DMS 273 (cell line): ENCODE results near the gene PPP2R3B.
"Not testable (repeated sequence)": the region's sequence is repeated elsewhere in the genome, so short reads cannot be mapped to it uniquely, and the experiment has no call there.

Experiments used
- DNase-seq: peaks from one replicate; lab custom pipeline; 2025; ENCODE audit not compliant: unreplicated experiment; lab: John Stamatoyannopoulos, UW

The PPP2R3B gene

DNA sequence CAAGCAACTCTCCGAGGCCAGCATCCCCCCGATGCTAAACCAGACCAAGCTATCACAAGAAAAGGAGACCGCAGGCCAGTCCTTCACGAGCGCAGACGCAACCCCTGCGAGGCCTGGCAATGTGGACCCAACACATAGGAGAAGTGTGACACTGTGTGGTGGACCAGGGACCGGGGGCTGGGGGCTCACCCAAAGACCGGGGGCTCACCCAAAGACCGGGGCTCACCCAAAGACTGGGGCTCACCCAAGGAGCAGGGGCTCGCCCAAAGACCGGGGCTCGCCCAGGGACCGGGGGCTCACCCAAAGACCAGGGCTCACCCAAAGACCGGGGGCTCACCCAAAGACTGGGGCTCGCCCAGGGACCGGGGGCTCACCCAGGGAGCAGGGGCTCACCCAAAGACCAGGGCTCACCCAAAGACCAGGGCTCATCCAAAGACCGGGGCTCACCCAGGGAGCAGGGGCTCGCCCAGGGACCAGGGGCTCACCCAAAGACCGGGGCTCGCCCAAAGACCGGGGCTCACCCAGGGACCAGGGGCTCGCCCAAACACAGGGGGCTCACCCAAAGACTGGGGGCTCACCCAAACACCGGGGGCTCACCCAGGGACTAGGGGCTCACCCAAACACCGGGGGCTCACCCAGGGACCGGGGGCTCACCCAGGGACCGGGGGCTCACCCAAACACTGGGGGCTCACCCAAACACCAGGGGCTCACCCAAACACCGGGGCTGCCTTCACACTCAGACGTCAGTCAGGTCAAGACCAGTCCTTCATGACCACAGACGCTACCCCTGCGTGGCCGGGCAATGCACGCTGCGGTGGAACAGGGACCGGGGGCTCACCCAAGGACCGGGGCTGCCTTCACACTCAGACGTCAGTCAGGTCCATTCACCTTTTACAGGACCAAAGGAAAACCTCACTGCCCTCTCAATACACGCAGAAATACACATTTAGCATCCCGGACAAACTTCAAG lies 32.9 kb downstream of the PPP2R3B start:
- no peak for DNase-seq

DNA sequence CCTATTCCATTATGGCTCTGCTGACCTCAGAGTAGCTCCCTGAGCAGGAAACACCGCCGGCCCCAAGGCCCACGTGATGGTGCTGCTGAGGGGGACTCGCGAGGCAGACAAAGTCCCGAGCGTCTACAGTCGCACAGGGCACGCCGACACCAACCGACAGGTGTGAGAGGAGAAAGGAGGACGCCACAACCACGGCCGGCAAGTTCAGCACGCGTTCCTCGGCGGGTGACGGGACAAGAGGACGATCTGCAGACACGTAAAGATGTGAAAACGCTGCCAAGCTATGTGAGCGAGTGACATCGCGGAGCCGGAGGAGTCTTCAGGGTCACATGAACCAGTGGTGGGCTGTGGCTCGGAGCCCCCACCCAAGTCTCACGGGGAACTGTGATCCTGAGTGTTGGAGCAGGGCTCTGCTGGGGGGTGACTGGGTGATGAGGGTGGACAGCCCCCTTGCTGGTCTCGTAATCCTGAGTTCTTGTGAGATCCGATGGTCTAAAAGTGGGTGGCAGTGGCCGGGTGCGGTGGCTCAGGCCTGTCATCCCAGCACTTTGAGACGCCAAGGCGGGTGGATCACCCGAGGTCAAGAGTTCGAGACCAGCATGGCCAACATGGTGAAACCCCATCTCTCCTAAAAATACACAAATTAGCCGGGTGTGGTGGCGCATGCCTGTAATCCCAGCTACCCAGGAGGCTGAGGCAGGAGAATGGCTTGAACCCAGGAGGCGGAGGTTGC lies 34.0 kb downstream of the PPP2R3B start:
- no peak for DNase-seq

DNA sequence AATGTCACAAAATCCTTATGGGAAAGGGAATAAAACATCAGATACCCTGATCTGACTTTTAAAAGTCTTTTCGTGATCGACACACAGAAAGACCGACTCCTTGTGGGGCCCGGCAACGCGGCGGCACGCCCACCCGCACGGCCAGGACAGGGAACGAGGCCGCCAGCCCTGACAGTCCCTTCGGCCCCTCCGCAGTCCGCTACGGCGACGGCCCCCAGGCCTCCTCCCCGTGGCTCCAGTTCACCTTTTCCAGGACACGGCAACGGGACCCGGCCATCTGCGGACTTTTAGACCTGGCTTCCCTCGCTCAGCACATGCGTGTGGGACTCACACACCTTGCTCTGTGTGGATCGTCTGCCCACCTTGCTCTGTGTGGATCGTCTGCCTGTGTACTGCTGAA lies 34.5 kb downstream of the PPP2R3B start:
- DNase-seq, result no peak

DNA sequence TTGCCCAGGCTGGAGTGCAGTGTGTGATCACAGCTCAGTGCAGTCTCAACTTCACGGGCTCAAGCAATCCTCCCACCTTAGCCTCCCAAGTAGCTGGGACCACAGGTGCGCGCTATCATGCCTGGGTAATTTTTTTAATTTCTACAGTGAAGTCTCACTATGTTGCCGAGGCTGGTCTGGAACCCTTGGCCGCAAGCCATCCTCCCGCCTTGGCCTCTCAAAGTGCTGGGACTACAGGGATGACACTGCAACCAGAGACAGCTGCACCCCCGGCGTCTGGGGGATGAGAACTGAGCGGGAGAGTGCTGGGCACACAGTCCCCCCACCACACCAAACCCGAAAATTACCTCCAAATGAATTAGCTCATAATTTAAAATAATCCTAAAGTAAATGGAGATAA lies 35.0 kb downstream of the PPP2R3B start:
- no peak for DNase-seq

DNA sequence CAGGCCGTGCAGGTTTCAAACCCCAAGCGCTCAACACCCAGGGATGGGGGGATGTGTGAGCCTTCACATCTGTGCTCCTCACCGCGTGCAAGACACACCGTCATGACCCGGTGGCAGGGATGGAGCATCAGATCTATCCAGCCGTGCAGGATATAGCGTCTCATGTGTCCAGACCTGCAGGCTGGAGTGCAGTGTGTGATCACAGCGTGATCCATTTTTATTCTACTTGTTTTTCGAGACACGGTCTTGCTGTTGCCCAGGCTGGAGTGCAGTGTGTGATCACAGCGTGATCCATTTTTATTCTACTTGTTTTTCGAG lies 35.4 kb downstream of the PPP2R3B start:
- not testable (repeated sequence) for DNase-seq

DNA sequence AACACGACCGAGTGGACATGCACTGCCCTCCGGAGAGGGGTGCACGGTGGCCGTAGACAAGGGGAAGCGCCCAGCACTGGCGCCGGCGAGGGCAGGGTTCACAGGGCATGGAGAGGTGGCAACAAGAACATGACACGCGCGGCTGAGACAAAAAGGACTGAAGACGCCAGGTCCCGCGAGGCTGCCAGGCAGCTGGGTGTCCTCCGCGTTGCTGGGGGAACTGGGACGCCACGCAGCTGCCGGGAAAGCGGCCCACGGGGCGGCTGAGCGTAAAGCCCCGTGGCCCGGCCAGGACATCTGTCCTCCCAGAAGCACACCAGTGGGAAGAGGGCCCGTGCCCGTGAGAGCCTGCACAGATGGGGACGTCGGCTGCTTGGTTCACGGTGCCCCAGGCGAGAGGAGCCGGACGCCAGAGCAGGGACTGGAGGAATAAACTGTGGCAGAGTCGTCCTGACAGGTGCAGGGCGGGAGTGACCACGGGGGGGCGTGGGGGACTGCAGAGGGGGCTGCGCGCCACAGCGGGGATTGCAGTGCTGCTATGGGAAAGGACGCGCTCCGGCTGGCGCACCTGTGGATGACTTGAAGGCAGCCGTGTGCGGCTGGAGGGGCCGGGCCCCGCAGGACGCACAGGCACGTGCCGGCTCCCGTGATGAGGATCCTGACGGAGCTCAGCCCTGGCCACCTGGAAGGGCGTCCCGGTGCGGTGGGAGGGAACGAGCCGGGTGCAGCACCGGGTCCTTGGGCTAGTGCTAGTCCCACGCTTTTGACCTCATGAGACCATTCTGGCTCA lies 36.0 kb downstream of the PPP2R3B start:
- no peak for DNase-seq

DNA sequence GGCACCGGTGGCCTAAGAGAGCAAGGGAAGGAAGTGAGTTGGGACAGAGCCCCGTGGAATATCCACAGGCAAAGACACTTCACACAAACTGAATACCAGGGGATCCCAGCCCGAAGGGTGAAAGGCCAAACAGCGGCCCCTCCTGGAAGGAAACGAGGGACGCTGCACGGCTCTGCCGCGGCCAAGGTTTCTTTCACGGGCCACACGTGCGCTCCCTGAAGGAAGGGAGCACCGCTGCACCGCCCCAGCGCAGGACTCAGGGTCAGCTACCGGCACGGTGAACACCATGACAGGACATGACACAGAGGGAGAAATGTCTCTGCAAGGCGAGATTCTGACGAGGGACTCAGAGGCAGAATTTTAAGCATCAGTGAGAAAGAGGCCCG lies 36.6 kb downstream of the PPP2R3B start:
- DNase-seq, result no peak

DNA sequence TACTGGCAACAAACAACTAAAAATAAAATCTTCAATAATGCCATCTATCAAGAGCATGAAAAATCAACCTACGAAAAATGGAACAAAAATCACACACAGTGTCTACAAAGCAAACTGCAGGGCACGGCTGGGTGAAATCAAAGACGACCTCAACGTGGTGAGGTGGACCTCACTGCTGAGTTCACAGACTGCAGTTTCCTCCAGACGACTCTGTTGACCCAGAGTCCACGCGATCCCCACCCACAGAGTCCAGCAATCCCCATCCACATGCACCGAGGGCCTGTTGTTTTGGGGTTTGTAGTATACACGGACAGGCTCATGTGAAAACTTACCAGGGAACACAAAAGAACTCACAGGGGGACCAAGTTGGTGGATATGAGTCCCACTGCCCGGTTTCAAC lies 37.0 kb downstream of the PPP2R3B start:
- DNase-seq, result no peak

DNA sequence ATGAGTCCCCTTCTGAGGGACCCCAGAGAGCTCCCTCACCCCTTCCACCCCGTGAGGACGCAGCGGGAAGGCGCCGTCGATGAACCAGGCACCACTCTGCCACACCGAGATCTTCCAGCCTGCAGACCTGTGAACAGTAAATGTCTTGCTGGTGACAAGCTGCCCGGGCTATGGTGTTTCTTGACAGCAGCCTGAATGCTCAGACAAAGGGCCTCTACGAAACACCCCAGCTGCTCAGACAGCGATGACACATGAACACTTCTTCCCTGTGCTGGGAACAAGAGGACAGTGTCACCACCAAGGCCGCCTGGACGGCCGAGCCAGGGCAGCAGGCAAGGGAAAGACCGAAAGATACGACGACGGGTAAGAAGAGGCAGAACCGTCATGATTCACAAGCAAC lies 37.5 kb downstream of the PPP2R3B start:
- DNase-seq, result no peak

DNA sequence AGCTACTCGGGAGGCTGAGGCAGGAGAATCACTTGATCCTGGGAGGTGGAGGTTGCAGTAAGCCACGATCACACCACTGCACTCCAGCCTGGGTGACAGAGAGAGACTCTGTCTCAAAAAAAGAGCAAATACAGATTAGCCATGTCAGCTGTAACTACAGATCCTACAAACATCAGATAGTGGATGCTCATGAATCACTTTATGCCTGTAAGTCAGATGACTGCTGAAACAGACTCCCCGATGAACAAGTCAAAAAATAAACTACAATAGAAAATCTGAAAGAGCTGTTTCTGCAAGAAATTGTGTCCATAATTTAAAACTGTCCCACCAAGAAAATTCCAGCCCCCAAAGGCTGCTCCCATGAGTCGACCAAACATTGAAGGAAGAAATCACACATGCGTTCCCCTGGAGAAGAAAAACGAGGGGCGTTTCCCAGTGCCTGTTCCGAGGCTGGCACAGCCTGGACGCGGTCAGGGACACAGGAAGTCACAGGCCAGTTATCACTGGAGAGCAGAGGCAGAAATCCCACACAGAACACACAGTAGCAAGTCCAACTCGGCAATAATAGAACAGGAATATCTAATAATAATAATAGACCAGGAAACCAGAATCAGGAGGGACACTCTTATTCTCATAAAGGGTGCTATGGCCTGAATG lies 38.1 kb downstream of the PPP2R3B start:
- no peak for DNase-seq

DNA sequence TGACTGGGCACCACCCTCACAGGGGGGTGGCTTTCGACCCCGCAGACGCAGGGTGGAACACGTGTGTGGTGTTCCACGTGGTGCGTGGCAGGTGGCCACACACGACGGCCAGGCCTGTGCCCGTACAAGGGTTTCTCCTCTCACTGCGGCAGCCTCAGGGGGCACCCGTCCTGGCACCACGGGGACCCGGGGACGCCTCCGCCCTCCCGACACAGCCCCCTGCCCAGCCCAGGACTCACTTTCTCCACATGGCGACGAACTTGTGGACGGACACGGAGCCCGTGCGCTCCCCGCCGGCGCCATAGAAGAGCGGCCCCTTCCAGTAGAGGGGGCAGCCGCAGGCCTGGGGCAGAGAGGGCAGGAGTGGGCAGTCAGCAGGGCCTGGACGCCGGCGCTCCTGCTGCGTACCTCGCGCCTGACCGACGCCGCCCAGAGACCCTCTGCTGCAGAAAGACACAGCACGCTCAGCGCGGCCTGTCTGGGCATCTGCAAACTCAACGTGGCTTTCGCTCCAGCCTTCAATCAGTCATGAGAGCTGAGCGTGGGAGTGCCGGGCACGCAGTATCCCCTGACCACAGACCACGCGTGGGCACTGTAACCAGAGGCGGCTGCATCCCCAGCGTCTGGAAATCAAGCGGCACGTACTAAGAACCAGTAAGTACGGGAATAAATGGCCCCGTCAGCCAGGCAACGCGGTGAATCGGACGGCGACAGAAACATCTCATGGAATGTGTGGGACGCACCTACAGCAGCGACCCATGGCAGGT lies 39.2 kb downstream of the PPP2R3B start:
- no peak for DNase-seq

DNA sequence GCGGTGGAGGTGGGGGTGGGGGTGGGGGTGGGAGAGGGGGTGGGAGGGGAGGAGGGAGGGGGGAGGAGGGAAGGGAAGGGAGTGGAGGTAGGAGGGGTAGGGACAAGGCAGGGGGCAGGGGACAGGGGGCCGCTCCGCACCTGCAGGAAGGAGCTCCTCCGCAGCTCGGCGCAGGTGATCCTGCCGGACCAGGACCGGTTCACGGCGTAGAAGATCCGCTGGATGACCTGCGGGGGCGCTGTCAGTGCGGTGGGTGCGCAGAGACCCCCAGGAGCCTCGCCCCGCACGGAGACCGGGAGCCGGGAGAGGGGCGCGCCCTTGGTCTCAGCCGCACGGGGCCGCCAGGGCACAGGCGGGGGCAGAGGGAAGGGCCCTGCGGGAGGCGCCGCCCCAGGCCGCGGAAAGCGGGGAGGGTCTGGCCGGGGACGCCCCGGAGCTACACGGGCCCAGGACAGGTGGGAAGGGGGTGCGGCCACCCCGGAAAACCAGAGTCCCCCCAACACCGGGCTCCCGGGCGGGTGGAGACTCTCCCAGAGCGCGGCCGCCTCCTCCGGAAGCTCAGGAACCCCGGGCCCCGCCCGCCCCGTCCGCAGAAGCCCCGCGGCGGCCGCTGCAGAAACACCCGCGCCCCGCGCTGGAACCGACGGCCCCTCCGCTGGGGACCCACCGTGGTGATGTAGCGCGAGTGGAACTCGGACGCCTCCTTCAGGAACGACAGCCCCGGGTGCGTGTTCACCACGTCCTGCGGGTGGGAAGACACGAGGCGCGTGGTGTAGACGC lies 40.5 kb downstream of the PPP2R3B start:
- no peak for DNase-seq

DNA sequence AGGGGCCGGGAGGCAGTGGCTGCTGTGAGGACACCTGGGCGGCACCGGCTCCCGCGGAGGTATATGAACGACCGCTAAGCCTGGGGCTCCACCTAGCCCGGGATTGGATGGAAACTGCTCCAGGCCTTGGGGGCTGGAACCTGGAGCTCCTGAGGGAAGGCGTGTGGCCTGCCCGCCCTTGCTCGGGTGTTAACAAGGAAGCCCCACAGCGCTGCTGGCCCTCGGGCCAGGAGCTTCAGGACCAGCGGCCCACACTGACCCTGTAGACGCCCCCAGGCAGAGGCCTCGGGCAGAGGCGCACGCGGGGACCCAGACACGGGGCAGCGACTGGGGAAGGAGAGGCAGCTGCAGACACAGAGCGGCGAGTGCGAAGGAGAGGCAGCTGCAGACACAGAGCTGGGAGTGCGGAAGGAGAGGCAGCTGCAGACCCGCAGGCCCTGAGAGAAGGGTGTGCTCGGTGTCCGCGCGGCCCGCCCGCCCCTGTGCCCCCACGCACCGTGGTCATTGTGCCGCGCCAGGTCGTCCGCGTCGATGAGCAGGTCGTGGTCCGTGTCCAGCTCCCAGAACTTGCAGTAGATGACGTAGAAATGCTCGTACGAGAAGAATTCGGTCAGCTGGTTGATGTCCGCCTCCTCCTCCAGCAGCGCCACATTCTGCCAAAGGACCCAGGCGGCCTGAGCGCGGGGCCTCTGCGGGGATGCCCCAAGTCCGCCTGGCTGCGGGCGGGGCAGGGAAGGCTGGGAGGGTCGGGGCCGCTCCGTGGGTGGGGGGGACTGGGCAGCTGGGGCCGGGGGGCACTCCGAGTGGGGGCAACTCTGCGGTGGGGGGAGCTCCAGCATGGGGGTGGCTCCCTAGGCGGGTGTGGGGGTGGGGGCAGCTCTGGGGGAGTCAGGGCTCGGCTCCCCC lies 41.4 kb downstream of the PPP2R3B start:
- DNase-seq, result no peak

DNA sequence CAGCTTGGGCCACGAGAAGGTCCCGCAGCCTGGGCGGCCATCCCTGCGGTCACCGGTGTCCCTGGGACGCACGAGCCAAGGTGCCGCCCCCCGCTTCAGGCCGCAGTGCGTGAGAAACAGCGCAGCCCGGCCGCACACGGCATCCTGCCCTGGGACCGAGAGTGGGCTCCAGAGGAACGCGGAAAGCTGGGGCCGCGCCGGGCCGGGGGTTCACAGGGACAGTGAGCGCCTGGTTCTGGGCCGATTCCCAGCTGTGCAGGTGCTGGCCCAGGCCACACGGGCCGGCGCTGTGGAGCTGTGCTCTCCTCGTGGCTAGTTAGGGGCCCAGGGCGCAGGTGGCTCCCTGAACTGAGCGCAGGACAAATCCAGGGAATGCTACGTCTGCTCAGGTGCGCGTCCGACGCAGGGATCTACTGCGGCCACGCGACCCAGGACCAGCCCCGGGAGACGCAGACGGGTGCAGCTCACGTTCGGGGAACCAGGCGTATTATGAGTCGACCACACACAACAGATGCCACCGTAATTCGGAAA lies 42.3 kb downstream of the PPP2R3B start:
- DNase-seq, result no peak

DNA sequence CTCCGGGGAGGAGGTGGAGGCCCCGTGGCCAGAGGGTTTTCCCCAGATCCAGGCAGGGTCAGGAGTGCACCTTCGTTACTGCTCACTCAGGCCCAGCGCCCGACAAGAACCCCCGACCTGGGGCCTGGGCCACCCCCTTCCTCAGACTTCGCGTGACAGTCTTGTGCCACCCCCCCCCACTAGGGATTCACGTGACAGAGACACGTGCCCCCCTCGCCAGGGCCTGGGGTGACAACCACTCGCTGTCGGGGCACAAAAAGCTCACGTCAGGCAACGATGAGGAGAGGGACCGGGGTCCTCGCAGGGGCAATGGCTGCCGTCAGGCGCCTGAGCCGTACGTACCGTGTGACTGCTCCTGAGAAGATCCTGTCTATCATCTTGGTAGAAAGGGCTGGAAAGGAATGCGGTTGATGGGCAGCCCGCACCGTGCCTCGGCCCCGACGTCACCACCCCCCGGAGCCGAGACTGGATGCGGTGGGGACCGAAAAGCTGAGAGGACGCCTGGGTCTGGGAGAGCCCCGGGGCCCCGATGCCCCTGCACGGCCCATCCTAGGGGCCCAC lies 45.1 kb downstream of the PPP2R3B start:
- DNase-seq, result no peak

DNA sequence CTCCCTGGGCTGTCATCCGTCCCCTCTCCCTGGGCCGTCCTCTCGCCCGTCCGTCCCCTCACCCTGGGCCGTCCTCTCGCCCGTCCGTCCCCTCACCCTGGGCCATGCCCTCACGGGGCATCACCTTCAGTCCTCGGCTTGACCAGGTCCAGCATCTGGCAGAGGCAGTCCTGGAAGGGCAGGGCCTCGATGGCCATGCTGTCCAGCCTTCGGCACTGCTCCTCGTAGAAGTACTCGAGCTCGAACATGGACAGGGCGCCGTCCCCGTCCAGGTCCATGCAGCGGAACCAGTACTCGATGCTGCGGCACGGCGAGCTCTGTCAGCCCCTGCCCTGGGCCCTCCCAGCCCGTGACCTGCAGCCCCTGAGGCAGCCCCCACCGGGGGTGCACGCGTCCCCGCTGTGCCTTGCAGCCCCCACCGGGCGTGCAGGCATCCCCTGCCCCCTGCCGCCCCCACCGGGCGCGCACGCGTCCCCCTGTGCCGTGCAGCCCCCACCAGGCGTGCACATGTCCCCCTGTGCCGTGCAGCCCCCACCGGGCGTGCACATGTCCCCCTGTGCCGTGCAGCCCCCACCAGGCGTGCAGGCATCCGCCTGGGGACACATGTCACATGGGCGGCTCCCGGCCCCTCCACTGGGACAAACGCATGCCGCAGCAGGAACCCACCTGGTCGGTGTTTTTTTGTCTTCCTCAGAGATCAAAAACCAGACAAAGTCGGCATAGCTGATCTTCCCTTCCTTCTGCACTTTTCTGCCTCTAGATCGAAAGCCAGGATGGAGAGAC lies 45.9 kb downstream of the PPP2R3B start:
- DNase-seq, result no peak

DNA sequence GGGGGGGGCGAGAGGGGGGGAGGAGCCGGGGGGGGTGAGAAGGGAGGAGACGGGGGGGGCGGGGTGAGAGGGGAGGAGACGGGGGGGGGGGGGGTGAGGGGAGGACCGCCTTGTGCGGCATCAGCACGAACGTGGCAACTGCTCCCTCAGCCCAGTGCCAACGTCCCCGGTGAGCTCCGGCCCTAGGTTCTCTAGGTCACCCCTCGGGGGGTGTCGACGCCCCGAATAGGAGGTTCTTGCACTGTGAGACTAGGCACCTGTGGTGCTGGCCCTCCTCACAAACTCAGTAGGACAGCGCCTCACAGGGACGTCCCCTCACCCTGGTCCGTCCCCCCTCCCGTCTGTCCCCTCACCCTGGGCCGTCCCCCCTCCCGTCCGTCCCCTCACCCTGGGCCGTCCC lies 46.6 kb downstream of the PPP2R3B start:
- DNase-seq, result no peak
